BLaER1 treated with 17β-estradiol and CSF1 and Interleukin-3, amounts not matched to agents 10 nM and 100 nM (cell line): Measurements from ENCODE around the gene ZFYVE19.

Experiments
- H3K27ac ChIP-seq, 11 experiments: shearing (Covaris generic); formaldehyde crosslinking; 2 replicates each; pipeline ENCODE4 v1.8.1; 2022
- H3K27me3 ChIP-seq, 11 experiments: shearing (Covaris generic); formaldehyde crosslinking; 2 replicates each; pipeline ENCODE4 v1.8.1; 2022
- H3K36me3 ChIP-seq, 11 experiments: shearing (Covaris generic); formaldehyde crosslinking; 2 replicates each; pipeline ENCODE4 v1.8.1; 2022
- H3K4me1 ChIP-seq, 10 experiments: shearing (Covaris generic); formaldehyde crosslinking; 2 replicates each; pipeline ENCODE4 v1.8.1; 2022
- H3K4me2 ChIP-seq, 11 experiments: shearing (Covaris generic); formaldehyde crosslinking; 2 replicates each; pipeline ENCODE4 v1.8.1; 2022
- H3K4me3 ChIP-seq, 10 experiments: shearing (Covaris generic); formaldehyde crosslinking; 2 replicates each; pipeline ENCODE4 v1.8.1; 2022
- H3K9ac ChIP-seq, 11 experiments: shearing (Covaris generic); formaldehyde crosslinking; 2 replicates each; pipeline ENCODE4 v1.8.1; 2022
- H3K9me3 ChIP-seq, 11 experiments: shearing (Covaris generic); formaldehyde crosslinking; replicated peaks in 1 of 11; 2 replicates each; pipeline ENCODE4 v1.8.1; 2022
- H4K20me1 ChIP-seq, 11 experiments: shearing (Covaris generic); formaldehyde crosslinking; 2 replicates each; pipeline ENCODE4 v1.8.1; 2022
- Cebpa-rat ChIP-seq, 11 experiments: shearing (Covaris generic); IDR thresholded peaks; 2 replicates each; pipeline ENCODE4 v1.8.1; 2022

The ZFYVE19 gene

DNA sequence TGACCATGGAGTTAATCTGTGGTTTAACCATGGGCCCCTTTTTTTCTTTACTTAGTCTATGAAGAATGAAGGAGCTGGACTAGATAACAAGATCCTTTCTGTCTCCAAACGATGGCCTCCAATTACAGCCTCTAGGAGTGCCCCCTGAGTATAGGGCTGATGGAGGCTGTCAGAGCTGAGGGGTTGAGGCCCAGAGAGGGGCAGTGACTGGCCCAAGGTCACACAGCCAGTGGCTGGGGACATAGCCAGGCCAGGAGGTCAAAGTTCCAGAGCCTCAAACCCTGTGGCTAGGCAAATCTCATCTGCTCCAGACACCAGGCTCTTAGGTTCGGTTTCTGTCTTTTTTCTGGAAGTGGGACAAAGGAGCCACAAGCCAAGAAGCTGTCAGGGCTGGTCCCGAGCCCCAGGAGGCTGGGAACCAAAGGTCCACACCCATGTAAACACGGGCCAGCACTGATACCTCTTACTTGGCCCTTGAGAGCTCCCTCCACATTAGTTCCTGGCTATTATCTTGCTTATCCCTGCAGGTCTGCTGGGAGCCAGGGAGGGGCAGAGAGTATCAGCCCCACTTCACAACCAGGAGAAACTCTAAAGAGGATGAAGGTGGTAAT lies 56.9 kb downstream of the ZFYVE19 start:
- H3K4me1 ChIP-seq: peaks cover 0 to 52% (median 35%) of the 10 kb centered on the region in 10 experiments; a peak in 17 of 20 replicates
- H3K4me2 ChIP-seq: no peak overlapping the region

More for the DNA sequence above, 56.9 kb downstream of the ZFYVE19 start:
- no peak for TF ChIP-seq Cebpa-rat (IDR thresholded peaks at IDR 0.05)
- H3K27ac ChIP-seq: no peak overlapping the region
- no peaks in the 10 kb centered on the region for H3K27me3 ChIP-seq
- H4K20me1 ChIP-seq: no peaks in the 10 kb centered on the region
- no peaks in the 10 kb centered on the region for H3K9me3 ChIP-seq
- H3K9ac ChIP-seq: no peak overlapping the region
- H3K4me3 ChIP-seq: no peak overlapping the region
- peaks cover 0 to 2% (median 0%) of the 10 kb centered on the region in 11 experiments; a peak in 5 of 22 replicates for H3K36me3 ChIP-seq
